Activated CD8-positive, alpha-beta memory T cell treated with anti-CD3 and anti-CD28 coated beads, Interleukin-2, amount 50 U/mL, for 24 hours (primary cell): ENCODE measurements around the gene WSCD2.

Source experiments
- DNase-seq: peaks from one replicate; pipeline ENCODE4 v3.0.0-alpha.2; 2020; ENCODE audit errors: extremely low read depth

The WSCD2 gene

GRCh38 chr12:108162207-108162606, 33.1 kb downstream of the WSCD2 start:
- DNase-seq, result no peak

- DNase-seq, result no peak
These were observed 37.4 kb downstream of the WSCD2 start for GRCh38 chr12:108166505-108166904.

GRCh38 chr12:108167974-108168373, 38.9 kb downstream of the WSCD2 start:
- DNase-seq, result no peak

- DNase-seq, result no peak
These were observed 40.6 kb downstream of the WSCD2 start for GRCh38 chr12:108169708-108170107.

- DNase-seq, result no peak
These were observed 41.1 kb downstream of the WSCD2 start for GRCh38 chr12:108170164-108170563.

- DNase-seq, result no peak
These were observed 42.9 kb downstream of the WSCD2 start for GRCh38 chr12:108172033-108172432.

- DNase-seq, result no peak
These were observed 44.1 kb downstream of the WSCD2 start for GRCh38 chr12:108173160-108173559.

GRCh38 chr12:108173892-108174291, 44.8 kb downstream of the WSCD2 start:
- no peak for DNase-seq

- no peak for DNase-seq
These were observed 45.6 kb downstream of the WSCD2 start for GRCh38 chr12:108174641-108175040.

- no peak for DNase-seq
These were observed 46.2 kb downstream of the WSCD2 start for GRCh38 chr12:108175310-108175709.

GRCh38 chr12:108176292-108176691, 47.2 kb downstream of the WSCD2 start:
- no peak for DNase-seq

- DNase-seq, result no peak
These were observed 48.0 kb downstream of the WSCD2 start for GRCh38 chr12:108177131-108177530.

GRCh38 chr12:108179305-108179704, 50.2 kb downstream of the WSCD2 start:
- DNase-seq, result no peak

GRCh38 chr12:108180255-108181094, 51.4 kb downstream of the WSCD2 start:
- no peak for DNase-seq

- no peak for DNase-seq
These were observed 52.0 kb downstream of the WSCD2 start for GRCh38 chr12:108181095-108181454.

GRCh38 chr12:108182096-108182495, 53.0 kb downstream of the WSCD2 start:
- no peak for DNase-seq

- no peak for DNase-seq
These were observed 55.9 kb downstream of the WSCD2 start for GRCh38 chr12:108185002-108185401.

GRCh38 chr12:108187831-108188230, 58.7 kb downstream of the WSCD2 start:
- no peak for DNase-seq

- DNase-seq, result no peak
These were observed 61.4 kb downstream of the WSCD2 start for GRCh38 chr12:108190529-108190928.

GRCh38 chr12:108191086-108191485, 62.0 kb downstream of the WSCD2 start:
- DNase-seq, result no peak

- DNase-seq, result no peak
These were observed 62.9 kb downstream of the WSCD2 start for GRCh38 chr12:108191938-108192337.

- no peak for DNase-seq
These were observed 64.4 kb downstream of the WSCD2 start for GRCh38 chr12:108193493-108193892.

GRCh38 chr12:108193917-108194316, 64.8 kb downstream of the WSCD2 start:
- no peak for DNase-seq

- DNase-seq, result no peak
These were observed 65.5 kb downstream of the WSCD2 start for GRCh38 chr12:108194585-108194984.
